Measurements from ENCODE around the gene KASH5.

The KASH5 gene

GRCh38 chr19:49343123-49343522 is 44.9 kb upstream of the KASH5 start:
- no peak overlapping the region for H3K4me3 ChIP-seq (ENCODE audit: low read depth, low read length)

GRCh38 chr19:49344505-49345423 is 43.3 kb upstream of the KASH5 start:
- no peak overlapping the region for H3K4me3 ChIP-seq (ENCODE audit: low read depth, low read length)
- TF ChIP-seq, protein P1, sequence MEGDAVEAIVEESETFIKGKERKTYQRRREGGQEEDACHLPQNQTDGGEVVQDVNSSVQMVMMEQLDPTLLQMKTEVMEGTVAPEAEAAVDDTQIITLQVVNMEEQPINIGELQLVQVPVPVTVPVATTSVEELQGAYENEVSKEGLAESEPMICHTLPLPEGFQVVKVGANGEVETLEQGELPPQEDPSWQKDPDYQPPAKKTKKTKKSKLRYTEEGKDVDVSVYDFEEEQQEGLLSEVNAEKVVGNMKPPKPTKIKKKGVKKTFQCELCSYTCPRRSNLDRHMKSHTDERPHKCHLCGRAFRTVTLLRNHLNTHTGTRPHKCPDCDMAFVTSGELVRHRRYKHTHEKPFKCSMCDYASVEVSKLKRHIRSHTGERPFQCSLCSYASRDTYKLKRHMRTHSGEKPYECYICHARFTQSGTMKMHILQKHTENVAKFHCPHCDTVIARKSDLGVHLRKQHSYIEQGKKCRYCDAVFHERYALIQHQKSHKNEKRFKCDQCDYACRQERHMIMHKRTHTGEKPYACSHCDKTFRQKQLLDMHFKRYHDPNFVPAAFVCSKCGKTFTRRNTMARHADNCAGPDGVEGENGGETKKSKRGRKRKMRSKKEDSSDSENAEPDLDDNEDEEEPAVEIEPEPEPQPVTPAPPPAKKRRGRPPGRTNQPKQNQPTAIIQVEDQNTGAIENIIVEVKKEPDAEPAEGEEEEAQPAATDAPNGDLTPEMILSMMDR (IDR thresholded peaks at IDR 0.05; ENCODE audit: low read depth, low read length): no peak

More at GRCh38 chr19:49343123-49343522, 44.9 kb upstream of the KASH5 start:
- TF ChIP-seq, protein P1 (IDR thresholded peaks at IDR 0.05; ENCODE audit: low read depth, low read length): no peak

DNA sequence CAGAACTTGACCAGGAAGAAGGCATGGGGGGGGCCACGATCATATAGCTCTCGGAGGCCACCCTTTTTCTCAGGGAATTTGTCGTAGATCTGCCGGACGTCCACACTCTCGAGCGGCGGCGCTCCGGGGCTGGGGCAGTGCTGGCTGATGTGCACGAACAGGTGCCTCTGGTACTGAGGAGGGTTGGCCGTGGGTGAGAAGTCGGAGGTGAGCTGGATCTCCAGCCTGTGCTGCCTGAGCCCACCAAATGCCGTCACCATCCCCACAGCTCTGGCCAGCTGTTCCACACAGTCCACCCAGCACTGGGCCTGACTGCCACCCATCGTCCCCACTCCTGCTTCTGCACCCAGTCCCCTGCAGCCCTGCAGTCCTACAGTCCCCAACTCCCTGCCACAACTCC is 40.9 kb upstream of the KASH5 start:
- TF ChIP-seq, protein P1 (IDR thresholded peaks at IDR 0.05; ENCODE audit: low read depth, low read length): no peak

GRCh38 chr19:49347835-49348234 is 40.2 kb upstream of the KASH5 start:
- H3K4me3 ChIP-seq (ENCODE audit: low read depth, low read length): no peak overlapping the region
- TF ChIP-seq, protein P1 (IDR thresholded peaks at IDR 0.05; ENCODE audit: low read depth, low read length): peak; percentile 24; the same call in 1 of the 2 replicates

More for the DNA sequence above, 40.9 kb upstream of the KASH5 start:
- no peak overlapping the region for H3K4me3 ChIP-seq (ENCODE audit: low read depth, low read length)

- TF ChIP-seq, protein P1 (IDR thresholded peaks at IDR 0.05; ENCODE audit: low read depth, low read length): no peak
Observed at GRCh38 chr19:49348305-49349189, 39.5 kb upstream of the KASH5 start.

GRCh38 chr19:49349567-49349966 is 38.5 kb upstream of the KASH5 start:
- H3K4me3 ChIP-seq (ENCODE audit: low read depth, low read length): no peak overlapping the region
- TF ChIP-seq, protein P1 (IDR thresholded peaks at IDR 0.05; ENCODE audit: low read depth, low read length): no peak

More at GRCh38 chr19:49348305-49349189, 39.5 kb upstream of the KASH5 start:
- H3K4me3 ChIP-seq (ENCODE audit: low read depth, low read length): no peak overlapping the region

All from WI38 (cell line).